ENCODE measurements around the gene ARHGAP15. TPM values are rescaled to one million over a fixed set of nuclear protein-coding genes. Genes with fewer than 3 reads are reported as not detected.

ARHGAP15 gene
- total RNA-seq, 4 donors from 2014 or later, result 0.80 to 53.1 (median 12.7) TPM

DNA sequence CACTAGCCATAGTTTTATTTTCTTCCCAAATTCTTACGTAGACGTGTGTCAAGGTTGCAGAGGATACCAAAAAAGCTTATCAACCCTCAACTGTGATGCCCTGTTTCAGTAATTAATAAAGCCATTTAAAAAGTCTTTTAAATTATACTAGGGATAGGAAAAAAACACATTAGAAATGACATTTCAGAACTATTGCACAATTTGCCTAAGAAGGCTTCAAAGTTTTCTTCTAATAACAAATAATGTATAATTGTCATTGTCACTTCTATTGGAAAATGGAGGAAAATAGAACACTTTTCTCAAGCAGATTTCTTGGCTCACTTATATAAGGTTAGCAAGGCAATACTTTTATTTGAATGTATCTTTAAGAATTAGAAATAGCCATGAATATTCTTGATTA lies 253.8 kb downstream of the ARHGAP15 start:
- Histone ChIP-seq H3K27ac (no peak overlapping the region), H3K4me1 (no peaks in the 10 kb centered on the region), H3K27me3 (no peaks in the 10 kb centered on the region), H3K36me3 (no peaks in the 10 kb centered on the region), H3K9me3 (no peaks in the 10 kb centered on the region), H3K4me3 (no peak overlapping the region)
- in situ Hi-C loops (cut with MboI; ENCODE audit: low pct_ligation_motif_present in 1 of 4, low pct_unique_long_range_greater_than_20kb in 1 of 4, low sequenced_read_pairs in 3 of 4), result no loop called here
- intact Hi-C loops (cut with DNase I; ENCODE audit: low total_unique reads), result no loop called here
- TF ChIP-seq EP300 (IDR thresholded peaks at IDR 0.05; ENCODE audit: low read depth) (no peak), POLR2A (IDR thresholded peaks at IDR 0.05) (no peak), POLR2AphosphoS5 (IDR thresholded peaks at IDR 0.05) (no peak)
- TF ChIP-seq, protein P1, sequence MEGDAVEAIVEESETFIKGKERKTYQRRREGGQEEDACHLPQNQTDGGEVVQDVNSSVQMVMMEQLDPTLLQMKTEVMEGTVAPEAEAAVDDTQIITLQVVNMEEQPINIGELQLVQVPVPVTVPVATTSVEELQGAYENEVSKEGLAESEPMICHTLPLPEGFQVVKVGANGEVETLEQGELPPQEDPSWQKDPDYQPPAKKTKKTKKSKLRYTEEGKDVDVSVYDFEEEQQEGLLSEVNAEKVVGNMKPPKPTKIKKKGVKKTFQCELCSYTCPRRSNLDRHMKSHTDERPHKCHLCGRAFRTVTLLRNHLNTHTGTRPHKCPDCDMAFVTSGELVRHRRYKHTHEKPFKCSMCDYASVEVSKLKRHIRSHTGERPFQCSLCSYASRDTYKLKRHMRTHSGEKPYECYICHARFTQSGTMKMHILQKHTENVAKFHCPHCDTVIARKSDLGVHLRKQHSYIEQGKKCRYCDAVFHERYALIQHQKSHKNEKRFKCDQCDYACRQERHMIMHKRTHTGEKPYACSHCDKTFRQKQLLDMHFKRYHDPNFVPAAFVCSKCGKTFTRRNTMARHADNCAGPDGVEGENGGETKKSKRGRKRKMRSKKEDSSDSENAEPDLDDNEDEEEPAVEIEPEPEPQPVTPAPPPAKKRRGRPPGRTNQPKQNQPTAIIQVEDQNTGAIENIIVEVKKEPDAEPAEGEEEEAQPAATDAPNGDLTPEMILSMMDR (IDR thresholded peaks at IDR 0.05), result no peak
- 93 to 97% methylated on average over 2 of the region's 2 CpGs for WGBS, 2 donors (ENCODE audit: low coverage in 1 of 2)
- DNase-seq, result no peak

DNA sequence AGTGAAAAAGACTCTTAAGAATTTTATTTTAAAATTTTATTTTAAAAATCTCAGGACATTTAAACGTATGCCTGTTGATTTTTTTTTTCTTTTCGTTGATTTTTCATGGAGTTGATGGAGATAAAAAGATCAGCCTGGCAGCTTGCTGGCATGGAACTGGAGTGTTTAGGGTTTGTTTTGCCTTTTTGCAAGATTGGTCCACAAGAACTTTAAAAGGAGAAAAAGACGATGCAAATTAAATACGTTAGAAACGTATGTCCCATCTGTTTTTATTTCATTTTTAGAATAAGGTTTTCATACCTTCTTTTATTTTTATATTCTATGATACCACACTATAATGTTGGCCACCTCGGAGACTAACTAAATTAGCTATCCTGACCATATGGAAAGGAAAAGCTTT lies 254.9 kb downstream of the ARHGAP15 start:
- DNase-seq, result no peak
- intact Hi-C loops (cut with DNase I; ENCODE audit: low total_unique reads), result no loop called here
- Histone ChIP-seq H3K36me3 (no peaks in the 10 kb centered on the region), H3K9me3 (no peaks in the 10 kb centered on the region), H3K27me3 (no peaks in the 10 kb centered on the region), H3K4me1 (no peaks in the 10 kb centered on the region), H3K27ac (no peak overlapping the region), H3K4me3 (no peak overlapping the region)
- in situ Hi-C loops (cut with MboI; ENCODE audit: low pct_ligation_motif_present in 1 of 4, low pct_unique_long_range_greater_than_20kb in 1 of 4, low sequenced_read_pairs in 3 of 4), result no loop called here
- TF ChIP-seq POLR2A (IDR thresholded peaks at IDR 0.05), result no peak
- TF ChIP-seq, protein P1 (IDR thresholded peaks at IDR 0.05), result no peak
- no peak for TF ChIP-seq POLR2AphosphoS5 (IDR thresholded peaks at IDR 0.05)
- no peak for TF ChIP-seq EP300 (IDR thresholded peaks at IDR 0.05; ENCODE audit: low read depth)
- 88 to 90% methylated on average over 6 of the region's 6 CpGs for WGBS, 2 donors (ENCODE audit: low coverage in 1 of 2)

DNA sequence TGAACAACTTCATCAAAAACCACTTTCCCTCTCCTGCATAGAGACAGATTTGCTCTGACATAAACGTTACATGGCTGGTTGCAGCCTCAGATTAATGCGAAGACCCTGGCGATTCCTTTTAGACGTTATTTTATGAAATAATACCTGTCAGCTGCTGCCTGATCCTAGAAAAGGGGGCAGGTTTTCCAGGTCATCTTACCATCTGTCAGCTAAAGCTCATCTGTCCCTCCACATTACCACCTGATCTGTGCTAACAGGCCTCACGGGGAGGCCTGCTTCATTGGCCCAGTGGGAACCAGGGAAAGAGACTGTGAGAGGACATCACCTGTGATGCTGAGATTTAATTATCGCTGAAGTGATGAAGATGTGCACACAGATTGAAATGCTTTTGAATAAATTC lies 261.0 kb downstream of the ARHGAP15 start:
- intact Hi-C loops (cut with DNase I; ENCODE audit: low total_unique reads), result no loop called here
- H3K4me3 ChIP-seq, result no peak overlapping the region
- DNase-seq, result no peak
- TF ChIP-seq EP300 (IDR thresholded peaks at IDR 0.05; ENCODE audit: low read depth), result no peak
- TF ChIP-seq POLR2AphosphoS5 (IDR thresholded peaks at IDR 0.05), result no peak
- no peak for TF ChIP-seq POLR2A (IDR thresholded peaks at IDR 0.05)
- TF ChIP-seq, protein P1 (IDR thresholded peaks at IDR 0.05), result no peak
- in situ Hi-C loops (cut with MboI; ENCODE audit: low pct_ligation_motif_present in 1 of 4, low pct_unique_long_range_greater_than_20kb in 1 of 4, low sequenced_read_pairs in 3 of 4), result no loop called here
- 88 to 89% methylated on average over 6 of the region's 6 CpGs for WGBS, 2 donors (ENCODE audit: low coverage in 1 of 2)
- no peaks in the 10 kb centered on the region for H3K36me3 ChIP-seq
- no peaks in the 10 kb centered on the region for H3K27me3 ChIP-seq
- no peaks in the 10 kb centered on the region for H3K4me1 ChIP-seq
- H3K9me3 ChIP-seq, result no peaks in the 10 kb centered on the region
- no peak overlapping the region for H3K27ac ChIP-seq

DNA sequence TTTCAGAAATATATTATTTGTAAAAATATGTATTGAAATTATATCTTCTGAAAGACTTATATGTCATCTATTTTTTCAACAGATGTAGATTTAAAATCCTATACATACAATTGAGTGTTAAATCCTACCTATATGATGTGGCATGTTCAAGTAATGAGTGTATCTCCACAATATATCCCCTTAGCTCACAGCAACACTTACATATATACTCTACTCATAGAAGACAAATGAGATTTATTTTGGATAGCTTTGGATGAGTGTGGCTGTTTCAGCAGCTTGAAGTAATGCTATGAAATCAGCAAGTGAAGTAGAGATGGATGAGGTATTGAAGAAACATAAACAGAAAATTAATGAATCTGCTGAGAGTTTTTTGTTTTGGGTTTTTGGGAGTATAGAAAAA lies 263.1 kb downstream of the ARHGAP15 start:
- intact Hi-C loops (cut with DNase I; ENCODE audit: low total_unique reads) (no loop called here), in situ Hi-C loops (cut with MboI; ENCODE audit: low pct_ligation_motif_present in 1 of 4, low pct_unique_long_range_greater_than_20kb in 1 of 4, low sequenced_read_pairs in 3 of 4) (no loop called here)
- Histone ChIP-seq H3K27ac (no peak overlapping the region), H3K9me3 (no peaks in the 10 kb centered on the region), H3K36me3 (no peaks in the 10 kb centered on the region), H3K27me3 (no peaks in the 10 kb centered on the region), H3K4me1 (no peaks in the 10 kb centered on the region), H3K4me3 (no peak overlapping the region)
- DNase-seq, result no peak
- TF ChIP-seq, protein P1 (IDR thresholded peaks at IDR 0.05), result no peak
- no peak for TF ChIP-seq POLR2A (IDR thresholded peaks at IDR 0.05)
- TF ChIP-seq EP300 (IDR thresholded peaks at IDR 0.05; ENCODE audit: low read depth), result no peak
- TF ChIP-seq POLR2AphosphoS5 (IDR thresholded peaks at IDR 0.05), result no peak

Data from transverse colon (tissue), 4 donors.